SK-N-SH (cell line): ENCODE data around the gene ATP13A5.

Source experiments
- CTCF ChIP-seq: fragments of 200-600 bp; sonication (generic); IDR thresholded peaks from 2 replicates; pipeline ENCODE4 v1.6.1; 2017; ENCODE audit warnings: antibody characterized with exemption, mild to moderate bottlenecking, moderate library complexity
- FOSL2 ChIP-seq: IDR thresholded peaks from 2 replicates; pipeline ENCODE4 v1.4.0; 2012; ENCODE audit warnings: low read depth, mild to moderate bottlenecking, moderate library complexity, borderline replicate concordance
- FOXM1 ChIP-seq: IDR thresholded peaks from 2 replicates; pipeline ENCODE4 v1.4.0; 2012; ENCODE audit warnings: low read depth, mild to moderate bottlenecking
- GATA2 ChIP-seq: sonication (generic); formaldehyde crosslinking; IDR thresholded peaks from 2 replicates; pipeline ENCODE4 v1.5.0; 2020; ENCODE audit warnings: mild to moderate bottlenecking, missing genetic modification reagents
- MAX ChIP-seq: IDR thresholded peaks from 2 replicates; pipeline ENCODE4 v1.4.0; 2012; ENCODE audit warnings: low read depth
- RXRA ChIP-seq: IDR thresholded peaks from 2 replicates; pipeline ENCODE4 v1.4.0; 2012; ENCODE audit warnings: low read depth, mild to moderate bottlenecking, borderline replicate concordance
- SMC3 ChIP-seq: IDR thresholded peaks from 2 replicates; pipeline ENCODE4 v1.6.1; 2012; ENCODE audit warnings: low read depth, low read length, improper control_type of control experiment
- USF2 ChIP-seq: fragments of 150-350 bp; IDR thresholded peaks from 2 replicates; pipeline ENCODE4 v1.6.1; 2017; ENCODE audit warnings: antibody characterized with exemption, low read length, low read depth, borderline replicate concordance
- TF ChIP-seq, protein P1 (sequence below): IDR thresholded peaks from 2 replicates; pipeline ENCODE4 v1.6.1; 2012; ENCODE audit warnings: mild to moderate bottlenecking, low read depth, low read length, moderate library complexity
- TF ChIP-seq, protein P2 (sequence below): IDR thresholded peaks from 2 replicates; pipeline ENCODE4 v1.4.0; 2012; ENCODE audit warnings: low read depth, borderline replicate concordance

GRCh38 chr3:193314161-193314560 is 64.4 kb downstream of the ATP13A5 start:
- TF ChIP-seq GATA2 (CRISPR knock-in tag) (no peak), CTCF (peak; percentile 44), RXRA (no peak), USF2 (no peak), FOXM1 (no peak), SMC3 (no peak), FOSL2 (no peak), MAX (no peak)
- TF ChIP-seq, protein P1, sequence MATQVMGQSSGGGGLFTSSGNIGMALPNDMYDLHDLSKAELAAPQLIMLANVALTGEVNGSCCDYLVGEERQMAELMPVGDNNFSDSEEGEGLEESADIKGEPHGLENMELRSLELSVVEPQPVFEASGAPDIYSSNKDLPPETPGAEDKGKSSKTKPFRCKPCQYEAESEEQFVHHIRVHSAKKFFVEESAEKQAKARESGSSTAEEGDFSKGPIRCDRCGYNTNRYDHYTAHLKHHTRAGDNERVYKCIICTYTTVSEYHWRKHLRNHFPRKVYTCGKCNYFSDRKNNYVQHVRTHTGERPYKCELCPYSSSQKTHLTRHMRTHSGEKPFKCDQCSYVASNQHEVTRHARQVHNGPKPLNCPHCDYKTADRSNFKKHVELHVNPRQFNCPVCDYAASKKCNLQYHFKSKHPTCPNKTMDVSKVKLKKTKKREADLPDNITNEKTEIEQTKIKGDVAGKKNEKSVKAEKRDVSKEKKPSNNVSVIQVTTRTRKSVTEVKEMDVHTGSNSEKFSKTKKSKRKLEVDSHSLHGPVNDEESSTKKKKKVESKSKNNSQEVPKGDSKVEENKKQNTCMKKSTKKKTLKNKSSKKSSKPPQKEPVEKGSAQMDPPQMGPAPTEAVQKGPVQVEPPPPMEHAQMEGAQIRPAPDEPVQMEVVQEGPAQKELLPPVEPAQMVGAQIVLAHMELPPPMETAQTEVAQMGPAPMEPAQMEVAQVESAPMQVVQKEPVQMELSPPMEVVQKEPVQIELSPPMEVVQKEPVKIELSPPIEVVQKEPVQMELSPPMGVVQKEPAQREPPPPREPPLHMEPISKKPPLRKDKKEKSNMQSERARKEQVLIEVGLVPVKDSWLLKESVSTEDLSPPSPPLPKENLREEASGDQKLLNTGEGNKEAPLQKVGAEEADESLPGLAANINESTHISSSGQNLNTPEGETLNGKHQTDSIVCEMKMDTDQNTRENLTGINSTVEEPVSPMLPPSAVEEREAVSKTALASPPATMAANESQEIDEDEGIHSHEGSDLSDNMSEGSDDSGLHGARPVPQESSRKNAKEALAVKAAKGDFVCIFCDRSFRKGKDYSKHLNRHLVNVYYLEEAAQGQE: no peak
- TF ChIP-seq, protein P2, sequence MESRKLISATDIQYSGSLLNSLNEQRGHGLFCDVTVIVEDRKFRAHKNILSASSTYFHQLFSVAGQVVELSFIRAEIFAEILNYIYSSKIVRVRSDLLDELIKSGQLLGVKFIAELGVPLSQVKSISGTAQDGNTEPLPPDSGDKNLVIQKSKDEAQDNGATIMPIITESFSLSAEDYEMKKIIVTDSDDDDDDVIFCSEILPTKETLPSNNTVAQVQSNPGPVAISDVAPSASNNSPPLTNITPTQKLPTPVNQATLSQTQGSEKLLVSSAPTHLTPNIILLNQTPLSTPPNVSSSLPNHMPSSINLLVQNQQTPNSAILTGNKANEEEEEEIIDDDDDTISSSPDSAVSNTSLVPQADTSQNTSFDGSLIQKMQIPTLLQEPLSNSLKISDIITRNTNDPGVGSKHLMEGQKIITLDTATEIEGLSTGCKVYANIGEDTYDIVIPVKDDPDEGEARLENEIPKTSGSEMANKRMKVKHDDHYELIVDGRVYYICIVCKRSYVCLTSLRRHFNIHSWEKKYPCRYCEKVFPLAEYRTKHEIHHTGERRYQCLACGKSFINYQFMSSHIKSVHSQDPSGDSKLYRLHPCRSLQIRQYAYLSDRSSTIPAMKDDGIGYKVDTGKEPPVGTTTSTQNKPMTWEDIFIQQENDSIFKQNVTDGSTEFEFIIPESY: no peak
